NCI-H2227 (cell line): Measurements from ENCODE around the gene SPATA6.
"Not testable (repeated sequence)": the region's sequence is repeated elsewhere in the genome, so short reads cannot be mapped to it uniquely, and the experiment has no call there.

Source experiments
- DNase-seq: peaks from one replicate; lab custom pipeline; 2025; ENCODE audit not compliant: unreplicated experiment; lab: John Stamatoyannopoulos, UW

The SPATA6 gene

GRCh38 chr1:48462716-48463302 is 9.2 kb downstream of the SPATA6 start:
- no peak for DNase-seq

GRCh38 chr1:48450505-48450904 is 21.5 kb downstream of the SPATA6 start:
- no peak for DNase-seq

DNA sequence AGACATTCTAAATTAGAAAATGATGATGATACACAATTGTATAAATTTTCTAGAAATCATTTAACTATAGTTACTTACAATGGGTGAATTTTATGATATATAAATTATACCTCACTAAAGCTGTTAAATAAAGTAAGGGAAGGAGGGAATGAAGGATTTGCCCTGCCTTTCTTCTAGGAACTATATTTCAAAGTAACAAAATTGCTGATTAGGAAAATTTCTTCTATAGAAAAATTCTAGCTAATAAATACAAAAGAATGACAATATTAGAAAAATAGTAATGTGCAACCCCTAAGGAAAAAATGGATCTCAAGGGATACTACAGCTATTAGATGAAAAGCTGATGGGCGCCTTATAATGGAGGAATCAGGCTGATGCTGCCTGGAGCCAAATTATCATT is 23.1 kb downstream of the SPATA6 start:
- DNase-seq: no peak

DNA sequence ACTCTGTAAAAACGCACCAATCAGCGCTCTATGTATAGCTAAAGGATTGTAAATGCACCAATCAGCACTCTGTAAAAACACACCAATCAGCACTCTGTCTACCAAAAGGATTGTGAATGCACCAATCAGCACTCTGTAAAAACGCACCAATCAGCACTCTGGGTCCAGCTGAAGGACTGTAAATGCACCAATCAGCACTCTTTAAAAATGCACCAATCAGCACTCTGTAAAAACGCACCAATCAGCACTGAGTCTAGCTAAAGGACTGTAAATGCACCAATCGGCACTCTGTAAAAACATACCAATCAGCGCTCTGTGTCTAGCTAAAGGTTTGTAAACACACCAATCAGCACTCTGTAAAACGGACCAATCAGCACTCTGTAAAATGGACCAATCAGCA is 27.8 kb downstream of the SPATA6 start:
- not testable (repeated sequence) for DNase-seq

DNA sequence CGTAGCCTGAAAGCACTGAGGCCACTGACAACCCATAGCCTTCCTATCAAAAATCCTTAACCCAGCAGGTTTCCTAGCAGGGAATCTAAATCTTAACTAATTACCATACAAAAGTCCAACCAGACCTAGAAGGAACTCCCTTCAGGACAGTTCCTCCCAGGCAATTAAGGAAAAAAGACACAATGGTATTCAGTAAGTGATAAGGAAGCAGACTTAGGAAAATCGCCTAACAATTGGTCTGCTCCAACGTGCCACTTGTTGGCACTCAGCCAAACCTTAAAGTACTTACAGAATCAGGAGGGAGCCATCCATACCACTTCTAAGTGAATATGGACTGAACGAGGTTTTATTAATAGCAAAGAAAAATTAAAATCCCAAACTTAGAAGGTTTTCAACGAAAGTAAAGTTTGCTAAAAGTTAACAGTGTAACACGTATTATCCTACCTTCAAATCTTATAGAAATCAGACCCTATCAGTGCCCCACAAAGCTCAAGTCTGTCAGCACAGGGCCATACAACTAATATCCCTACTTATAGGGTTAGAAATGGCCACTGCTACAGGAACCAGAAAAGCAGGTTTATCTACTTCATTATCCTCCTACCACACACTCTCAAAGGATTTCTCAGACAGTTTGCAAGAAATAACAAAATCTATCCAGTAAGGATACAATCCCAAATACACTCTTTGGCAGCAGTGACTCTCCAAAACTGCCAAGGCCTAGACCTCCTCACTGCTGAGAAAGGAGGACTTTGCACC is 29.0 kb downstream of the SPATA6 start:
- DNase-seq: peak; percentile 77

DNA sequence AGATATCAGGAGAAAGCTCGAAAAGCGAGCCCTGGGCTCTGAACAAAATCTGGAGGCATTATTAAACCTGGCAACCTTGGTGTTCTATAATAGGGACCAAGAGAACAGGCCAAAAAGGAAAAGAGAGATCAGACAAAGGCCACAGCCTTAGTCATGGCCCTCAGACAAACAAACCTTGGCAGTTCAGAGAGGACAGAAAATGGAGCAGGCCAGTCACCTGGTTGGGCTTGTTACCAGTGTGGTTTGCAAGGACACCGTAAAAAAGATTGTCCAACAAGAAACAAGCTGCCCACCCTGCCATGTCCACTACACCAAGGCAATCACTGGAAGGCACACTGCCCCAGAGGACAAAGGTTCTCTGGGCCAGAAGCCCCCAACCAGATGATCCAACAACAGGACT is 31.2 kb downstream of the SPATA6 start:
- not testable (repeated sequence) for DNase-seq

- DNase-seq: no peak
Measured at GRCh38 chr1:48439380-48439779, 32.6 kb downstream of the SPATA6 start.

DNA sequence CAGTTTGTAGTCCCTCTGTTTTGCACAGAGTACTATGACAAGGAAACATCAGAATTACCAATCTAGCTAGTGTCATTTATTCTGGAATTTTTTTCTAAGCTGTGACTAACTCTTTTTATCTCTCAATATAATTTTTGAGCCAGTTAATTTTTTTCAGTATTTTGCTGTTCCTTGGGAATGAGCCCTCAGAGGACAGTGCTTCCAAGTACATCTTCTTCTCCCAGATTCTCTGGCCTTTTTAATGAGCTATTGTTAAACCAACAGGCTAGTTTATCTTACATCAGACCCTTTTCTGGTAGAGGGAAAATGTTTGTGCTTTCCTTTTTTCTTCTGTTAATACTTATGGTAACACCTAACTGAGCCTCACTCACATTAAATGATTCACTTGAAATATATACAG is 34.6 kb downstream of the SPATA6 start:
- DNase-seq: not testable (repeated sequence)

GRCh38 chr1:48435312-48436002 is 36.5 kb downstream of the SPATA6 start:
- not testable (repeated sequence) for DNase-seq

DNA sequence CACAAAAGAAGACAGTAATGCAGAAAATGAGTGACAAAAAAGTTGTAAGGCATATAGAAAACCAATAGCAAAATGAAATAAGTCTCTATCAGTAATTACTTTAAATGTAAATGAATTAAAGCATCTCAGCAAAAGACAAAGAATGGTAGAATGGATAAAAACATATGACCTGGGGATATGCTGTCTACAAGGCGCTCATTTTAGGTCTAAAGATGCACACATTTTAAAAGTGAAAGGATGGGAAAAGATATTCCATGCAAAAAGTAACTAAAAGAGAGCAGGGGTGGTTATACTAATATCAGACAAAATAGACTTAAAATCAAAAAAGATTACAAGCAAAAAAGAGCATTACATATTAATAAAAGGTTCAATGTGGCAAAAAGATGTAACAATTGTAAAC is 41.2 kb downstream of the SPATA6 start:
- no peak for DNase-seq

DNA sequence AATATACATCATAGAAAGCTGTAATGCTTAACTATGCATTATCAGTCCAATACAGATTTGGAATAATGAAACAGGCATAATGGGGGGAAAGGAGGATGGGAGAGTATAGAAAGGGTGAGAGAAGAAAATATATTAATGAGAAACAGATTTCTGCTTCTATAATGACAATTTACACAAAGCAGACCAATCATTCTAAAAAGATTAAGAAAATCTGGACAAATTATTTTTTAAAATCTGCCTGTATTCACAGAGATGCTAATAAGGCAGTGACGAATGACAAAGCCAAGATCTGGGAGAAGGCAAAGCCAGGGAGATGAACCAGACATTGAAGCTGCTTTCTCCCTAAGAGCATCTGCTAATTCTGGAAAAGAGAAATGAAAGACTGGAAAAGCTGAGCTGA is 50.0 kb downstream of the SPATA6 start:
- no peak for DNase-seq

- no peak for DNase-seq
Measured at GRCh38 chr1:48418742-48419141, 53.3 kb downstream of the SPATA6 start.

- DNase-seq: no peak
Measured at GRCh38 chr1:48415050-48415449, 57.0 kb downstream of the SPATA6 start.

DNA sequence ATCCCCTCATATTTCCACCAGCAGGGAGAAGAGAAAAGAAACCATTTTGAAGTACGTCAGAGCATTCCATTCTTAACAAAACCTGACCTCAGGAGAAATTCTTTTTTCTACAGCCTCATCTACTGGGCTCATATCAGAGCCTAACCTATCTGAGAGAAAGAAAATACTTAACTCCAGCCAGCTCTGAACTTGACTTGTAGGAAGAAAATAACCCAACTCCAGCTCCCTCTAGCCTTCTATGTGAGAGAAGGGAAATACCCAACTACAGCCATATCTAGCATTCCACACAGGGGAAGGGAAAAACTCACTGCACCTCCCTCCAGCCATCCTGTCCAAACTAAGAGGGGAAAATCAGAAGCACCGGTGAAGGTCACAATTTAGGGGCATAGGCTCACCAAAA is 57.7 kb downstream of the SPATA6 start:
- no peak for DNase-seq

DNA sequence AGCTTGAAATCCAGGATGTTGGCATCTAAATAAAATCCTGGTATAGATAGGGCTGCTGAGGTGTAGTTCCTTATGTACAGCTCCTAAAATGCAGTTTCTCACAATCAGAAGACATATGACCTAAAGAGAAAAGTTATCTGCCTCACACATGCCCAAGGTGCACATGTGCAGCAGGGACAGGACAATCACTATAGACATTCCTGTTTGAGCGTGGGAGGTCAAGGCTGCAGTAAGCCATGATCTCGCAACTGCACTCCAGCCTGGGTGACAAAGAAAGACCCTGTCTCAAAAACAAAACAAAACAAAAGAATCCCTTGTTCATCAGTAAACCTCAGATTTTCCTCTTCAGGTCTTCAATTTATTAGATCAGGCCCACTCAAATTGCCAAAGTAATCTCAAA is 66.1 kb downstream of the SPATA6 start:
- no peak for DNase-seq

DNA sequence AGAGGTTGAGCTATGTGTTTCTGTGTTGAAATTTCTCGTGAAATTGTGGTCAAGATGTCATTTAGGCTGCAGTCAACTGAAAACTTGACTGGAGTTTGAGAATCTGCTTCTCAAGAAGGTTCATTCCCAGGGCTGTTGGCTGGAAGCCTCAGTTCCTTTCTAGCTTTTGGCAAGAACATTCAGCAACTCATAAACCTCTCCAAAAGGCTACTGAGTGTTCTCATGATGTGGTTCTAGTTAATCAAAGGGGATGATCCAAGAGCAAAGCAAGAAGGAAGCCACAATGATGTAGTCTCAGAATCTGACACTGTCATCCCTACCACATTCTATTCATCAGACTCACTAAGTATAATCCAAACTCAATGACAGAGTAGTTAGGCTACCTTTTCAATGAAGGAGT is 66.6 kb downstream of the SPATA6 start:
- no peak for DNase-seq

GRCh38 chr1:48402599-48402998 is 69.4 kb downstream of the SPATA6 start:
- DNase-seq: no peak

DNA sequence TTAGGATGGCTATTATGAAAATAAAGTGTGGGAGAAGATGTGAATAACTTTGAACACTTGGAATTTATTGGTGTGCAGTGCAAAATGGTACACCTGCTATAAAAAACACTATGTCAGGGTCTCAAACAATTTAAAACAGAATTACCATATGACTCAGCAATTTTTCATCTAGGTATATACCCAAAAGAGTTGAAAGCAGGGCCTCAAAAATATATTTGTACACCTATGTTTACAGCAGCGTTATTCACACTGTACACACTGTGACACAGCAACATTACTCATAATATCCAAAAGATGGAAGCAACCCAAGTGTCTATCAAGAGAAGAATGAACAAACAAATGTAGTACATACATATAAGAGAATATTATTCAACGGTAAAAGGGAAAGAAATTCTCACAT is 75.8 kb downstream of the SPATA6 start:
- DNase-seq: no peak

DNA sequence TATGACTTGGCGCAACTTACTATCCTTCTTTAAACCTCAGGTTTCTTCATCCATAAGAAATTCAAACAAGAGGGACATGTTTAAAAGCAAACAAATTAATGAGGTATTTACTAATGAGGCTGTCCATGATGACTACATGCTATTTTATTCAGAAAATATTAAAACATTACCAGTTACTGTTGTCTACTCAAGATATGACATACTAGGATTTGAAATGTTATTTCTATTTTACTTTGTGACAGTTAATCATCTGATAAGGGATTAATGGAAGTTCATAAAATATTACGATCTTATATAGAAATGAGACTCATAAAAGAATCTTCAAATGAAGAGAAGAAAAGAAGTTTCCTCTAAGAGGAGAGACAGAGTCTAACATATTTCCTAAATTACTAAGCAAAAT is 80.1 kb downstream of the SPATA6 start:
- no peak for DNase-seq

- no peak for DNase-seq
Measured at GRCh38 chr1:48387409-48387808, 84.6 kb downstream of the SPATA6 start.

DNA sequence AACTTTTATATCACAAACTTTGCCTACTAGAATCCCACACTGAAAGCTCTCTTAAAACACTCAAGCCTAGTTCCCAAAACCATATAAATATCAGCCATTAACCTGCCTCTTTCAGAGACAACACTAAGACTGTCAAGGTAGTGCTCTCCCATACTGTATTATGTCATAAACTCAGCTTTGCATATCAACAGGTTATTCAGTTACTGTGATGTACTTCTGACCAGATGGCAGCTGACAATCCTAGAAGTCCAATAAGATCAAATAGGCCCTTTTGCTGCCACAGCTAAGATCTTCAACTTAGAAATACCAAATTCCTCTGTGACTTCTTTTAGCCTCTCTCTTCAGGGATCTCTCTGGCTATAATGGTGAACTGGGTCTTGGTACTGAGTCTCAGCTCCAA is 97.2 kb downstream of the SPATA6 start:
- no peak for DNase-seq

DNA sequence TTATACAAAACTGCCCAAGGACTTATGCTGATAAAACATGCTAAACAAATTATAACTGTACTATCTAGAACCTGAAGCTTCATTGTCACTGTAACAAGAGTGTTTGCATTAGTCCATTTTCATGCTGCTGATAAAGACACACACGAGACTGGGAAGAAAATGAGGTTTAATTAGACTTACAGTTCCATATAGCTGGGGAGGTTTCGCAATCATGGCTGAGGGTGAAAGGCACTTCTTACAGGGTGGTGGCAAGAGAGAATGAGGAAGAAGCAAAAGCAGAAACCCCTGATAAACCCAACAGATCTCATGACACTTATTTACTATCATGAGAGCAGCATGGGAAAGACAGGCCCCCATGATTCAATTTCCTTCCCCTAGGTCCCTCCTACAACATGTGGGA is 100.4 kb downstream of the SPATA6 start:
- no peak for DNase-seq
